Right renal cortex interstitium (tissue), 3 donors: ENCODE data around the gene CACNG7. TPM values are rescaled to one million over a fixed set of nuclear protein-coding genes. Genes with fewer than 3 reads are reported as not detected.
A peak's percentile ranks its signal among the peaks of the same experiment; 100 is the strongest.

ENCODE experiments used
- DNase-seq, 3 donors: peaks; one replicate each; pipeline ENCODE4 v3.0.0-alpha.2; 2013; ENCODE audit warnings: low read depth in 3 of 3, low spot score in 2 of 3
- polyA plus RNA-seq, 3 donors: library from polyadenylated mRNA; unstranded; fragments of 120-200 nt; gene quantifications; one replicate each; pipeline ENCODE4 v1.2.1, GENCODE V29; 2013; ENCODE audit not compliant: insufficient read length in 3 of 3

Gene CACNG7
- polyA plus RNA-seq, 3 donors = 0.50 to 0.89 (median 0.68) TPM

DNA sequence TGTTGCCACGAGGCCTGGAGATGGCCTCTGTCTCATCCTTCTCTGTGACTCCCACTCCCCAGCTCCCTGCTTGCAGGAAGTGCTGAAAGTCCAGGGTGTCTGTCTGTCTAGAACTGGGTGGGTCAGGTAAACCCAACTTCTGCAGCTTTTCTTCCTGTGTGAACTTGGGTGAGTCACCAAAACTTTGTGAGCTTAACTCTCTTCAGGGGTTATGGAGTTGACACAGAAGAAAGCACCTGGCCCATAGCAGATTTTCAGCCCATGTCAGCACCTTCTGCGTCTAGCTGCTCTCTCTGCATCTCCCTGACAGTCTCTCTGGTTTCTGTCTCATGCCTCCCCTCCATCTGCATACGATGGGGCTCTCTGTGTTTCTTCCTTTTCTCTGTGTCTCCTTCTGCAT is 4.2 kb upstream of the CACNG7 start:
- no peak for DNase-seq

GRCh38 chr19:53905787-53906186 is 3.3 kb upstream of the CACNG7 start:
- DNase-seq = no peak

GRCh38 chr19:53906211-53907192 is 2.6 kb upstream of the CACNG7 start:
- no peak for DNase-seq

DNA sequence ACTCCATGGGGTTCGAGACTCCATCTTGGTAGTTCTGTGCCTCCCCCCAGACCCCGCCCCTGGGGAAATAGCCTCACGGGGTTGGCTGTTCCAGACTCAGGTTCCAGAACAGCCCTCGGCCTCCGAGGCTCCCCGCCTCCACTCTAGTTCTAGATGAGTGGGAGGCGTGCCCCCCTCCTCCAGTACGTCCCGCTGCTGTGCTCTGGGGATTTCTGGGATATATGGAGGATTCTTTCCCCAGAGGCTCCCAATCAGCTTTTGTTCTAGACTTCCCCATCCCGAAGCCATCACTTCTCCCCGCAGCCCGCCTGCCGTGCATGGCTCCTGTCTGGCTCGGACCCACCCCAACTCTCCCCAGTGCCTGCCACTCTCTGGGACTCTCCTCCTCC is 1.9 kb upstream of the CACNG7 start:
- no peak for DNase-seq

DNA sequence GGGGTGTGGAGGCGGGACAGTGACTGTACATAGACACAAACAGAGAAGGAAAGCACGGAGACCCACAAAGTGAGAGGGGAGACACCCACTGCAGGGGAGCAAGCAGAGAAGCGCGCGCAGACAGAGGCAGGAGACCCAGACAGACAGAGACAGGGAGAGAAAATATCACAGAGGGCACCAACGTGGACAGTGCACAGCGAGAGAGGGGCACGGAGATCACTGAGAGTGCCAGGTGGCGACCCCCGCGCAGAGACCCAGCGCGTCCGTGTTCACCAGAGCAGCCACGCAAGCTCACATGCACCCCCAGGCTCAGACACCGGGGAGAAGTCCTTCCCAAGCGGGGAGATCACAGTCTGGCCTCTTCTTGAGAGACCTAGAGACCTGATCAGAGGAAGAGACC is 1.4 kb upstream of the CACNG7 start:
- DNase-seq = no peak

DNA sequence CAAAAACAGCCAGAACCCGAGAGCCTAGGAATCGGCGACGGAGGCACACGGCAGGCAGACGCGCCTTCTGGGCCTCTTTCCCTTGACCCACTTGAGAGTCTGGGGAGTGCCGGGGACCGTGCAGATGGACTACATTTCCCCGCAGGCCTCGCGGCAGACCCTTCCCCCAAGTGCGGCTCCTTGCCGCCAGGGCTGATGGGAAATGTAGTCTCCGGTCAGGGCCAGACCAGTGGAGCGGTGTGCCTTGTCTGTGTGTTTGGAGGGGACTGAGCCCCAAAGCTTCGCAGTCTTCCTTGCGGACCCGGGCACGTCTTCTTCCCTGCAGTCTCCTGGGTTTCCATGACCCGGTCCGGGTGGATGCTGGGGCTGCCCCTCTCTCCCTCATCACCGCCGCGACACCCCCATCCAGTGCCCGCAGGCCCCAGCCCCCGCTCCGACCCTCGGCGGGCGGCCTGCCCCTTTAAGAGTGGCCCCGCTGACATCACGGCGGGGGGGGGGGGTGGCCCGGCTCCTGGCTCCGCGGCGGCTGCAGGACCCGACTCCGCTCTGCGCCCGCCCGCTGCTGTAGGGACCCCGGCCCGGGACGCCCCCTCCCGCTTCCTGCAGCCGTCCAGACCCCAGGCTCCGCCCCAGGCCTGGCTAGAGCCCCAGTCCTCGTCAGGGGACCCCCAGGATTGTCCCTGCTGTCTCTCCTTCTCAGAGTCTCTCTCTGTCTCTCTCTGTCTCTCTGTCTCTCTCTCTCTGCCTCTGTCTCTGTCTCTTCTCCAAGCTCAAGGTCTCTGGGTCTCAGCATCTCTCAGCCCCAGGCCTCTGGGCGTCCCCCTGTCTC is 758 bp upstream of the CACNG7 start:
- no peak for DNase-seq

DNA sequence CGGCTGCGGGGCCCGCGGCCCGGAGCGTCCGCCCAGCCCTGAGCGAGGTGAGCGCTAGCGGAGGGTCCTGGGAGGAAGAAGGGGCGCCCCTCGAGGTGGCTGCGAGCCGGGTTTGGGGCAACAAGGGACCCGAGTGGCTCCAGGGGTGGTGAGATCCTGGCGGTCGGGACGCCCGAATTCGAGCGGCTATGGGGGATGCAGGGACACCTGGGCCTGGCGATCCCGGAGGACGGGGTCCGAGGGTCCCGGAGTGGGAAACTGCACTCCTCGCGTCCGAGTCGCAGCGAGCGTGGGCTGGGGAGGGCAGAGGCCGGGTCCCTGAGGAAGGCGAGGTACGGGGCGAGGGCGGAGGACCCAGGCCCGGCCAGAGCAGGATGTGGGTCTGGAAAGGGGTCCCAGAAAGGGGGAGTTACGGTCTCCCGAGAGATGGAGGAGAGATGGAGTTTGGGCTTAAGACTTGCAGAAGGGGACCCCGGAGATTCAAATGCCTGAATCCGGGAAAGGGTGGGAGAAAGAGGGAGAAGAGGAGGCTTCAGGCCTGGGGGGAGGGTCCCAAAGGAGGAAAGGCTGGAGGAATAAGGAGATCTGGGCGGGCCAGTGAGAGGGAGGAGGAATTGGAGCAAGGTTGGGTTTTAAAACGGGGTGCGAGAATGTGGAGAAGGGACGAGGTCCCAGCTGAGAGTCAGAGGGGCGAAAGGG is 542 bp downstream of the CACNG7 start:
- no peak for DNase-seq

GRCh38 chr19:53910170-53910518 is 1.1 kb downstream of the CACNG7 start:
- no peak for DNase-seq

GRCh38 chr19:53912653-53913052 is 3.6 kb downstream of the CACNG7 start:
- no peak for DNase-seq

DNA sequence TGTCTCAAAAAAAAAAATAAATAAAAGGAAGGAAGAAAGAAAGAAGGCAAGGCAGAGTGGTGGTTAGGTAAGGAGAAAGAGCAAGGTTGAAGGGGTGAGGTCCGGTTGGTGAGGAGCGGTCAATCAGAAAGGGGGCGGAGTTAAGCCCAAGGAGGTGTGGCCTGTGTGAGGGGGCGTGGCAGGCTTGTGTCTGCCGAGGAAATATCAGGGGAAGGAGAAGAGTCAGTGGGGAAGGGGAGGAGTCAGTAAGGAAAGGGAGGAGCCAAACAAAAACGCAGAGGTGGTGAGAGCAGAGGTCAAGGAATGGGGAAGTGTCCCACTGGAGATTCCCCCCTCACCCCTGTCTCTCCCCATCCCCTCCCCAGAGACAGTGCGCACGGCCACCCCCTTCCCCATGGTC is 5.9 kb downstream of the CACNG7 start:
- DNase-seq = no peak

DNA sequence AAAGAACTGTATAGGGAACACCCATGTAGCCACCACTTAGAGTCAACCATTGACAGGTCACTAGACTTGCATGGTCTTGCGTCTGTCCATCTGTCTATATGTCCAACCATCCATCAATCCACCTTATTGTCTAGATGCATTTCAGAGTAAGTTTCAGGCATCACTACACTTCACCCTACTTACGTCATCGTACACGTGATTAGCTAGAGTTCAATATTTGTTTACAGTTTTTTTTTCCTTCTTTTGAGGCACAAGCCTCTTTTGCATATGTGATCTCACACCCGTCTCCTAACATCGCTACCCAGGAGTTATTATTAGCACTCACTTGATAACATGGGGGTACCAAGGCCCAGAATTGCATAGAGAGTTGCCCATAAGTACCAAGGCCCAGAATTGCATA is 6.9 kb downstream of the CACNG7 start:
- no peak for DNase-seq

- no peak for DNase-seq
Measured at GRCh38 chr19:53917356-53917755, 8.3 kb downstream of the CACNG7 start.

- peak; percentile 43 to 69 (median 44) for DNase-seq
Measured at GRCh38 chr19:53927739-53928138, 18.7 kb downstream of the CACNG7 start.

GRCh38 chr19:53936029-53936428 is 27.0 kb downstream of the CACNG7 start:
- no peak for DNase-seq

- DNase-seq = no peak
Measured at GRCh38 chr19:53942001-53942786, 33.1 kb downstream of the CACNG7 start.

DNA sequence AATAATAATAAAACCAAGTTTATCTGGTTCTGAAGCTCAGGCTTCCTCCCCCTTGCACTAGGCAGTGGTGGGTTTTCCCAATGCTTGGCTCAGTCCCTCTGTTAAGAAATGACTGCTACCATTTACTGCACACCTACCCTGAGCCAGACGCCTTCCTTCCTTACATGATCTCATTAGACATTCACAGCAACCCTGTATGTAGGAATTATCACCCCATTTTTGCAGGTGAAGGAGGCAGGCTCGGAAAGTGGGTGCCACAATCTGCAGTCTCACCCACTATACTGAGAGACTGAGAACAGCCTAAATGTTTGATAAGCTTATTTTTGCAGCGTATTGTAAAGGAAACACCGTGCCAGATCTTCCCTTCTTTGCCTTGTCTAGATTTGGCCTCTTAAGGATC is 35.3 kb downstream of the CACNG7 start:
- DNase-seq = no peak

DNA sequence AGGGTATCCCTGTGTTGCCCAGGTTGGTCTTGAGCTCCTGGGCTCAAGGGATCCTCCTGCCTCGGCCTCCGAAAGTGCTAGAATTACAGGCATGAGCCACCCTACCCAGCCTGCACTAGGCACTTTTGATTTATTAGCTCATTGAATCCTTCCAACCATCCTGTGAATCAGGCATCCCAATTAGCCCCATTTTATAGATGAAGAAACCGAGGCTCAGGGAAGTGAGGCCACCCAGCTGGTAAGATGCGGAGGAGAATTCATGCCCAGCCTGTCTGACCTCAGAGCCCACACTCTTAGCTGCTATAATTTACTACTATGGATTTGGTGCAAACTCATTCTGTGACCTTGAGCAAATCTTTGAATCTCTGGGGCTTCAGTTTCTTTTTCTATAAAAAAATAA is 35.9 kb downstream of the CACNG7 start:
- DNase-seq = no peak

DNA sequence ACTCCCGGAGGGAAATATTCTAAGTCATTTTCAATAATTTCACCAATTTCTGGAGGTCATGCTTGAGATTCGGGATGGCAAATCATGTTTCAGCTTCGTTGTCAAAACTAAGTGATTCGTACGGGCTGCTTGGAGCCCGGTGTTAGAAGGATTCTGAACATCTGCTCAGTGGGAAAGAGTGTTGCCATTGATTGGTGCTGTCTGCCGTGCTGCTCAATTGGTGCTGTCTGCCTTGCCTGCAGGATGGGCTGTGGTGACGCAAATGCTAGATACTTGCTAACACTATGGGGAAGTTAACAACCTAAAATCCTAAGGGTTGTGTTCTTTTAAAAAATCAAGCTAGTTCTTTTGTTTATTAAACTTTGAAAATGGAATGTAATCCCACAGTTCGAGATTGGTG is 36.4 kb downstream of the CACNG7 start:
- no peak for DNase-seq

GRCh38 chr19:53945998-53946397 is 36.9 kb downstream of the CACNG7 start:
- no peak for DNase-seq

GRCh38 chr19:53947624-53948023 is 38.5 kb downstream of the CACNG7 start:
- no peak for DNase-seq
